Gastroesophageal sphincter (tissue), 3 donors: ENCODE measurements around the gene DENND1B.
"Not testable (repeated sequence)": the region's sequence is repeated elsewhere in the genome, so short reads cannot be mapped to it uniquely, and the experiment has no call there.

Experiments
- EP300 ChIP-seq: sonication (generic); formaldehyde crosslinking; IDR thresholded peaks from one replicate; pipeline ENCODE4 v1.6.1; 2017; ENCODE audit warnings: antibody characterized with exemption, mild to moderate bottlenecking
- POLR2A ChIP-seq, 2 donors: fragments of 450-650 bp; IDR thresholded peaks; one replicate each; pipeline ENCODE4 v1.6.1; 2017; ENCODE audit warnings: antibody characterized with exemption in 2 of 2, mild to moderate bottlenecking in 2 of 2, moderate library complexity in 1 of 2
- POLR2AphosphoS5 ChIP-seq: sonication (generic); formaldehyde crosslinking; IDR thresholded peaks from one replicate; pipeline ENCODE4 v1.6.1; 2017; ENCODE audit warnings: antibody characterized with exemption
- TF ChIP-seq, protein P1 (sequence below), 4 experiments: fragments of 200-600 bp in 2 of 4; fragments of 450-650 bp in 2 of 4; sonication (generic) in 1 of 4; IDR thresholded peaks; one replicate each; pipeline ENCODE4 v1.5.1; 2017 to 2019; ENCODE audit warnings: antibody characterized with exemption in 4 of 4, mild to moderate bottlenecking in 2 of 4, moderate library complexity in 2 of 4

- TF ChIP-seq, protein P1, sequence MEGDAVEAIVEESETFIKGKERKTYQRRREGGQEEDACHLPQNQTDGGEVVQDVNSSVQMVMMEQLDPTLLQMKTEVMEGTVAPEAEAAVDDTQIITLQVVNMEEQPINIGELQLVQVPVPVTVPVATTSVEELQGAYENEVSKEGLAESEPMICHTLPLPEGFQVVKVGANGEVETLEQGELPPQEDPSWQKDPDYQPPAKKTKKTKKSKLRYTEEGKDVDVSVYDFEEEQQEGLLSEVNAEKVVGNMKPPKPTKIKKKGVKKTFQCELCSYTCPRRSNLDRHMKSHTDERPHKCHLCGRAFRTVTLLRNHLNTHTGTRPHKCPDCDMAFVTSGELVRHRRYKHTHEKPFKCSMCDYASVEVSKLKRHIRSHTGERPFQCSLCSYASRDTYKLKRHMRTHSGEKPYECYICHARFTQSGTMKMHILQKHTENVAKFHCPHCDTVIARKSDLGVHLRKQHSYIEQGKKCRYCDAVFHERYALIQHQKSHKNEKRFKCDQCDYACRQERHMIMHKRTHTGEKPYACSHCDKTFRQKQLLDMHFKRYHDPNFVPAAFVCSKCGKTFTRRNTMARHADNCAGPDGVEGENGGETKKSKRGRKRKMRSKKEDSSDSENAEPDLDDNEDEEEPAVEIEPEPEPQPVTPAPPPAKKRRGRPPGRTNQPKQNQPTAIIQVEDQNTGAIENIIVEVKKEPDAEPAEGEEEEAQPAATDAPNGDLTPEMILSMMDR (IDR thresholded peaks at IDR 0.05): not testable (repeated sequence)
- TF ChIP-seq EP300; POLR2A (IDR thresholded peaks at IDR 0.05); POLR2AphosphoS5: not testable (repeated sequence)
Observed at GRCh38 chr1:197575531-197575930, 199.7 kb downstream of the DENND1B start.
